ENCODE results near the gene TENM3. TPM values are rescaled to one million over a fixed set of nuclear protein-coding genes. Genes with fewer than 3 reads are reported as not detected.

Gene TENM3
- total RNA-seq, 1 experiment from 2014 or later, result 34.1 TPM

DNA sequence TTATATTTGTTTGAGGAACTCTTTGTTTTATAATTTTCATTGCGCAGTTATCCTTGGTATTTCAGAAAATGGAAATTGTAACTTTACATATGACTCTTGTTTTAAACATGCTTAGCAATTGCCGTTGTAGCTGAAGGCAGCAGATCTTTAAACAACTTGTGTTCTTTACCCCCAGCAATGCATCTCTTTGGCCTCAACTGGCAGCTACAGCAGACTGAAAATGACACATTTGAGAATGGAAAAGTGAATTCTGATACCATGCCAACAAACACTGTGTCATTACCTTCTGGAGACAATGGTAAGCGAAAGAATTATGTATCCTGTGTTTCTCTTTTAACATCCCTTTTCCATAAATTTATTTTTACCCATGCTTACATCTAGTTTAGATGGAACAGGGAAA, 410.4 kb downstream of the TENM3 start:
- H3K36me3 Mint-ChIP-seq (ENCODE audit: insufficient read depth, unreplicated experiment), result peaks cover 4% of the 10 kb centered on the region
- no peak overlapping the region for H3K4me3 Mint-ChIP-seq (ENCODE audit: unreplicated experiment)
- BruUV-seq (replicated peaks), result no TSS peak
- H3K4me1 Mint-ChIP-seq (ENCODE audit: insufficient read depth, unreplicated experiment), result no peaks in the 10 kb centered on the region
- DNase-seq (ENCODE audit: unreplicated experiment), result no peak
- no peaks in the 10 kb centered on the region for H3K27me3 Mint-ChIP-seq (ENCODE audit: insufficient read depth, unreplicated experiment)
- CTCF ChIA-PET, result no interaction called here
- H3K9me3 Mint-ChIP-seq (ENCODE audit: unreplicated experiment), result no peaks in the 10 kb centered on the region
- intact Hi-C loops (cut with micrococcal nuclease), result no loop called here
- POLR2A ChIA-PET, result no interaction called here
- no peak for TF ChIP-seq CTCF (IDR thresholded peaks at IDR 0.05; ENCODE audit: unreplicated experiment)
- no peak overlapping the region for H3K27ac Mint-ChIP-seq (ENCODE audit: low read depth, unreplicated experiment)

GRCh38 chr4:182655340-182655739, 412.1 kb downstream of the TENM3 start:
- CTCF ChIA-PET, result interaction anchor here (0.6 kb wide), 1 partner anchor 33 kb away, joined by 3 read pairs; no protein-coding TSS in a partner anchor
- Mint-ChIP-seq H3K36me3 (ENCODE audit: insufficient read depth, unreplicated experiment) (peaks cover 4% of the 10 kb centered on the region), H3K27me3 (ENCODE audit: insufficient read depth, unreplicated experiment) (no peaks in the 10 kb centered on the region), H3K27ac (ENCODE audit: low read depth, unreplicated experiment) (no peak overlapping the region), H3K9me3 (ENCODE audit: unreplicated experiment) (no peaks in the 10 kb centered on the region), H3K4me1 (ENCODE audit: insufficient read depth, unreplicated experiment) (no peaks in the 10 kb centered on the region), H3K4me3 (ENCODE audit: unreplicated experiment) (no peak overlapping the region)
- intact Hi-C loops (cut with micrococcal nuclease), result no loop called here
- no peak for TF ChIP-seq CTCF (IDR thresholded peaks at IDR 0.05; ENCODE audit: unreplicated experiment)
- DNase-seq (ENCODE audit: unreplicated experiment), result no peak
- no TSS peak for BruUV-seq (replicated peaks)
- POLR2A ChIA-PET, result no interaction called here

DNA sequence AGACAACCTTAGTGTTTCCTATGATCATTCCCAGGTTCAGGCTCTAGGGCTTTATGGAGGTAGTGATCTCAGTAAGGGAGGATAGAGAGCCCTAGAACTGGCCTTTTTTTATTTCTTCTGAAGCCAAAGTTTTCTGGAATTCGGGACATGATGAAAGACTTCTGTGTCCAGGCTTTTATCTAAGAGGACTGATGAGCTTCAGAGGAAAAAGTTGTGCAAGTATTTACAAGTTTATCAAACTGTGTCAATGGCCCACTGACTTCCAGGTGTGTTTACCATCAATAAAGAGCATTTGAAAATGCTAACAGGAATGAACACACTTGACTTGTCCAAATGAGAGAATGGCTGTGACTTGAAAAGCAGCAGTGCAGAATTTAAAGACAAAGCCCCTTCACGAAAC, 419.3 kb downstream of the TENM3 start:
- no peak overlapping the region for H3K4me3 Mint-ChIP-seq (ENCODE audit: unreplicated experiment)
- peaks cover 7% of the 10 kb centered on the region for H3K9me3 Mint-ChIP-seq (ENCODE audit: unreplicated experiment)
- intact Hi-C loops (cut with micrococcal nuclease), result no loop called here
- no peaks in the 10 kb centered on the region for H3K4me1 Mint-ChIP-seq (ENCODE audit: insufficient read depth, unreplicated experiment)
- H3K27ac Mint-ChIP-seq (ENCODE audit: low read depth, unreplicated experiment), result no peak overlapping the region
- no peak for TF ChIP-seq CTCF (IDR thresholded peaks at IDR 0.05; ENCODE audit: unreplicated experiment)
- no peak for DNase-seq (ENCODE audit: unreplicated experiment)
- BruUV-seq (replicated peaks), result no TSS peak
- ChIA-PET POLR2A (interaction anchor here (0.7 kb wide), 1 partner anchor 16 kb away, joined by 3 read pairs; no protein-coding TSS in a partner anchor), CTCF (no interaction called here)
- H3K27me3 Mint-ChIP-seq (ENCODE audit: insufficient read depth, unreplicated experiment), result no peaks in the 10 kb centered on the region
- H3K36me3 Mint-ChIP-seq (ENCODE audit: insufficient read depth, unreplicated experiment), result peaks cover 5% of the 10 kb centered on the region

- ChIA-PET CTCF (no interaction called here), POLR2A (no interaction called here)
- no peak overlapping the region for H3K4me3 Mint-ChIP-seq (ENCODE audit: unreplicated experiment)
- H3K36me3 Mint-ChIP-seq (ENCODE audit: insufficient read depth, unreplicated experiment), result no peaks in the 10 kb centered on the region
- no peak for TF ChIP-seq CTCF (IDR thresholded peaks at IDR 0.05; ENCODE audit: unreplicated experiment)
- no peaks in the 10 kb centered on the region for H3K4me1 Mint-ChIP-seq (ENCODE audit: insufficient read depth, unreplicated experiment)
- no peaks in the 10 kb centered on the region for H3K9me3 Mint-ChIP-seq (ENCODE audit: unreplicated experiment)
- no peak for DNase-seq (ENCODE audit: unreplicated experiment)
- BruUV-seq (replicated peaks), result no TSS peak
- intact Hi-C loops (cut with micrococcal nuclease), result no loop called here
- H3K27me3 Mint-ChIP-seq (ENCODE audit: insufficient read depth, unreplicated experiment), result no peaks in the 10 kb centered on the region
- no peak overlapping the region for H3K27ac Mint-ChIP-seq (ENCODE audit: low read depth, unreplicated experiment)
These were observed 428.0 kb downstream of the TENM3 start for GRCh38 chr4:182671231-182671630.
